ENCODE data around the gene CXCR2. TPM values are rescaled to one million over a fixed set of nuclear protein-coding genes. Genes with fewer than 3 reads are reported as not detected.
"Not testable (repeated sequence)": the region's sequence is repeated elsewhere in the genome, so short reads cannot be mapped to it uniquely, and the experiment has no call there.

CXCR2 gene
- 2.2 TPM for total RNA-seq
- long read RNA-seq, partial matches to known transcripts, result 0 of 1 reads
- long read RNA-seq, other reads (novel, unspliced or antisense), result 0 of 1 reads

DNA sequence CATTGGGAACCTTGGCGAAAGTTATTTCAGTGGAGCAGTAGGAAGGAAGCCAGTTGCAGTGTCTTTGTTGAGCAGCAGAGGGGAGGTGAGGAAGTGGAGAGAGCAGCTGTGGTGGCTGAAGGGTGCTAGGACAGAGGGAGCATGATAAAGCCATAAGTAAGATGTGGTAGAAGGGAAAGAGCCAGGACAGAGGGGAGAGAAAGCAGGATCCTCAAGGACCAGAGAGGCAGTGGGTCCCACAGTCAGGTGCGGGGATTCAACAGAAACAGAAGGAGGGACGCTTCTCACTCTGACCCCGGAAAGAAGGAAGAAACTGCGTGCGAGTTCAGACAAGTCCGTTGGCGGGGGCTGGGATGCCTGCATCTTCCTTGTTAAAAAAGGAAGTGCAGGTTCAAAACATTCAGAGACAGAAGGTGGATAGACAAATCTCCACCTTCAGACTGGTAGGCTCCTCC is at the start of gene CXCR2:
Gene CXCR2, plus strand, starts transcription at position 403 of the 455 bp plus-strand sequence. CDS start 8,774 bp downstream, outside the sequence.
- intact Hi-C loops (cut with DNase I), result no loop called here
- DNase-seq (ENCODE audit: low spot score), result no peak

DNA sequence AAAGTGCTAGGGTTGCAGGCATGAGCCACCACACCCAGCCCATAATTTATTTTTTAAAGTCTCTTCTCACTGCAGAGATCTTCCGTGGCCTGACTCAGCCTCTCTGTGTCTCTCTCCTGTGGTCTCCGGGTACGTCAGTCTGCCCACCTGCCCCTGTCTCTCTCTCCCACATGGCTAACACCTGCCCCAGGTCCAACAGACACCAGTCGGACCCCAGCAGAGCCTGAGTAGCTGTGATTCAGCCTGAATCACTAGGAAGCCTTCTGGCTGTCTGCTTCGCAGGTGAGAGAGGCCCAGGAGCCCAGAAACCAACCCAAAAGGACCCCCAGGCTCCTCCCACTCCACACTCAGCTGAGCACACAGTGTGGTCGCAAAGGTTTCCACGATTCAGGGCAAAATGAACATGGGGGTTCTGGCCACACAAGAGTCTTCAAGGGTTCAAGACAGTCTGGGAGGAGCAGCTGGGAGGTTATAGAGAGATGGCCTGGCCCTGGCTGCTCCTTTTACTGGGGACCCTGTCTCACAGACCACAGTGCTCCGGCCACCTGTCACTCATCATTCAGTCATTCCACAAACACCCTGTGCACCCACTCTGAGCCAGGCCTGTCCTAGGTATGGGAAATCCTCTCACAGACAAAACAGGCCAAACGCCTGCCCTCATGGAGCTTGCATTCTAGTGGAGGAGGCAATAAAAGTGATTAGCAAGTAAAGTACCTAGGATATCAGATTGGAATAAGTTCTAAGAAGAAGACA is 48.2 kb upstream of the CXCR2 start:
- intact Hi-C loops (cut with DNase I), result no loop called here
- DNase-seq (ENCODE audit: low spot score), result no peak

DNA sequence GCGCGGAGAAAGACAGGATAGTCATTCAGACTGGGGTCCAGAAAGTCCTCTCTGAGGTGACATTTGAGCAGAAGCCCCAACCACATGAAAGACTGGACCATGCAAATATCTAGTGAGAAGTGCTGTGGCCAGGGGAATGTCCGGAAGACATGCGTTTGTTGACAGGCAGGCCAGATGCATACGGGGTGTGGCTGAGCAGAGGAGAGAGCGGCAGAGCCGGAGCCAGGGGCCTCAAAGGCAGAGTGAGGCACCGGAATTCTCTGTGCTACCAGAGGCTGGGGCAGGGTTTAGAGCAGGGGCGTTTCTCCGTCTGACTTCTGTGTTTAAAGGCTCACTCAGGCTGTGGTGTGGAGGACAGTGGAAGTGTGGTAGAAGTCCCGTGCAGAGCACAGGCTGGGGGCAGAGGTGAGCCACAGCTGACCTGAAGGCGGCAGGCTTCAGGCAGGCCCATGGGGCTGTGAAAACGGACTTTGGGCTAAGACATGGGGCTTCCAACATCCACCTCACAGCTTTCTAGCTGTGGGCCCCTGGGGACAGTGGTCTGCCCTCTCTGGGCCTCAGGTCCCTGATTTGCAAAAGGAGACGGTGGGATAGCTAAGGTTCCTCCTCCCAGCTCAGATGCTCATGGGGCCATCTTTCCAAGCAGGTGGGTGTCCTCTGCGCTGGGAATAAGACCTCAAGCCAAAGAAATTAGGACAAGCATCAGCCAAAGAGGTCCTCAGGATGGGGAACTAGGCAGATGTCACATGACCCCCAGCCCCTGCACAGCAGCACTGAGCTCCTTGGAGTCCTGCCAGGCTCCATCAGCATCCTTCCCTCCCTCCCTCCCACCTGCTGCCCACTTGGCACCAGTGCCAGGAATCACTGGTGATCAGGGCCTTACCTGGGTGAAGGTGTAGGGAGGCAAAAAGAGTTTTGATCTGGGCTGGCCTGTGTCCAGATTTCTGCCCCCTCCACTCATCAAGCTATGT is 45.6 kb upstream of the CXCR2 start:
- intact Hi-C loops (cut with DNase I), result no loop called here
- no peak for DNase-seq (ENCODE audit: low spot score)

DNA sequence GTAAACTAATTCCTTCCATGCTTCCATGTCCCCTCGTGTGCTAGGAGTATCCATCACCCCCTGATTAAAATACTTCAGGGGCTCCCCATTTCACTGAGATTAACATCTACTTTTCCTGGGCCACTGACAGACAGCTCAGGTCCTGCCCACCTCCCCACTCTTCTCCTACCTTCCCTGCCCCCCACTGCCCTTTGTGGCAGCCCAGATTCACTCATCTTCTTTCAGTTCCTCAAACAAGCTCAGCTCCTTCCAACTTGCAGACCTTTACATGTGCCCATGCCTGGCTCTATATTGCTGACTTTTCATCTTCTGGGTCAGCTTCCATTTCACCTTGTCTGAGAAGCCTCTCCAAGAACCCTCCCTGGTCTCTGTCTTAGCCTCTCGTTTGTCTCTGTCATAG is 44.8 kb upstream of the CXCR2 start:
- no peak for DNase-seq (ENCODE audit: low spot score)
- intact Hi-C loops (cut with DNase I), result no loop called here

DNA sequence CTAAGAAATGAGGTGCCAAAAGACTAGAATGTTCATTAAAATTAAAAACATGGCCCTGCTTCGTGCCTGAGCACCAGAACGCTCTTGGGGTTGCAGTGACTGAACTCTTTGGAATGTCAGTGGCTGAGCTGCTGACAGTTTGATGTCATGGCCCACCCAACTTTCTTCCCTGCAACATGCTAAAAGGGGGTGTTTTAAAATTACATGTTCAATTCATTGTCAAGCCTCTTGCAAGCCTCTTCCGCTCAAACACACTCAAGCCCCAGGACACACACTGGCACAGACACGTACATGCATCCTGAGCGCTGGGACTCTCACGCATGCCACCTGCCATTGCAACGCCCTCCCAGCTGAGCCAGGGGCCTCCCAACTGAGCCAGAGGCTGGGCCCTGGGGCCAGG is 44.1 kb upstream of the CXCR2 start:
- DNase-seq (ENCODE audit: low spot score), result no peak
- intact Hi-C loops (cut with DNase I), result no loop called here

DNA sequence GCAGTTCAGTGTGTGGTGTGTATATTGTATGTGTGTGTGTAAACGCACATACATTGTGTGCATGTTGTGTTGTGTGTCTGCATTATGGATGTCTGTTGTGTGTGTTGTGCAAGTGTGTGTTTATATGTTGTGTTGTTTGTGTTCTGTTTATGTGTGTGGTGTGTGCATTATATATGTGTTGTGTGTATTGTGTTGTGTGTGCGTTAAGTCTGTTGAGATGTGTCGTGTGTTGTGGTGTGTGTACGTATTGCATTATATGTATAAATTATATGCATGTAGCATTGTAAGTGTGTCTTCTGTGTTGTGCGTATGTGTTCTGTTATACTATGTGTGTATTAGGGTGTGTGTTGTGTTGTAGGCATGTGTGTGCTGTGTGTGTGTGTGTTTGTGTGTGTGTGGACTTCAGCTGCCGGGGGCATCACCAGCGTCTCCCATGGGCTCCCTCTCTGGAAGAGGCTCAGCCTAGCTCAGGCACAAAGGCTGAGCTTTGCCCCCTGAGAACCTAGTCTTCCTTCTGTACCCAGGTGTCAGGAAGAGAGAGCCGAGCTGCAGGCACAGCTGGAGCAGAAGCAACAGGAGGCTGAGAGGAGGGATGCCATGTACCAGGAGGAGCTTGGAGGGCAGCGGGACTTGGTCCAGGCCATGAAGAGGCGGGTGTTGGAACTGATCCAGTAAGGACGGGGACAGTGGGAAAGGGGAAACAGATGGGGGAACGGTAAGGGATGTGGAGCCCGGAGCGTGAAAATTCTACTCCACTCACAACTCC is 43.1 kb upstream of the CXCR2 start:
- intact Hi-C loops (cut with DNase I), result no loop called here
- DNase-seq (ENCODE audit: low spot score), result no peak

DNA sequence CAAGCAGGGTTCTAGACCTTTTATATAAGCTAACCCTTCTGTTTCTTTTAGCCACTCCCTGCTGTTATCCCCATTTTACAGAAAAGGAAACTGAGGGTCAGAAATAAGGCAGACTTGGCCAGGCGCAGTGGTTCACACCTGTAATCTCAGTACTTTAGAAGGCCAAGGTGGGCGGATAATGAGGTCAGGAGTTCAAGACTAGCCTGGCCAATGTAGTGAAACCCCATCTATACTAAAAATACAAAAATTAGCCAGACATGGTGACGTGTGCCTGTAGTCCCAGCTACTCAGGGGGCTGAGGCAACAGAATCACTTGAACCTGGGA is 42.5 kb upstream of the CXCR2 start:
- DNase-seq (ENCODE audit: low spot score), result no peak
- intact Hi-C loops (cut with DNase I), result no loop called here

DNA sequence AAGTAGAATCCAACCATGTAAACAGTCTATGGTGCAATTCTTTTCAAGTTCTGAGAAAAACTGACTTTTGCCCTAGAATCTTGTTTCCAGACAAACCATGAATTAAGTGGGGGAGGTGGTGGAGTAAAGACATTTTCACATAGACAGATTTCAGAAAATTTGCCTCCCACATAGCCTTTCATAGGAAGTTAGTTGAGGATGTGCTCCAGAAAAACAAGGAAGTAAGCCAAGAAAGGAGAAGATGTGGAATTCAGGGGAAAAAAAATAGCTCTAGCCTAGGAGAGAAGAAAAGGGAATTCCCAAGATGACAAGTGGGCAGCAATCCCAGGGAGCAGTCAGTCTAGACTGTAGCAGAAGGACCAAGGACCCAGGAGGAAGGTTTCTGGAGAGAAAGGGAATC is 39.4 kb upstream of the CXCR2 start:
- intact Hi-C loops (cut with DNase I), result no loop called here
- DNase-seq (ENCODE audit: low spot score), result no peak

DNA sequence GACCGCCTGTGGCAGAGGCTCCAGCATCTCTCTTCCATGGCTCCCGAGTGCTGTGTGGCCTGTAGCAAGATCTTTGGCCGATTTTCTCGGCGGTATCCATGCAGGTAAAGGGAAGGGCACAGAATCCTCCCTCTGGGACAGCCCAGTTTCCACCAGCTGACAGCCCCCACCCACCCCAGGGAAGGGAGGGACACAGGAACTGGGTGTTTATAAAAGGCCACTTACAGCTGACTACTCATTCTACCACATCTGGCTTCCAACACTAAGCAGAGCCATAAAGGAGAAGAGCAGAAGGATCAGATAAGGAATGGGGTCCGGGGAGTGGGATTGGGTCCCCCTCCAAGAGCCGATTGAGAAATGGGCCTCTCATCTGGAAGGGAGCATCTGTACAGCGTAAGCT is 36.6 kb upstream of the CXCR2 start:
- no peak for DNase-seq (ENCODE audit: low spot score)
- intact Hi-C loops (cut with DNase I), result no loop called here

DNA sequence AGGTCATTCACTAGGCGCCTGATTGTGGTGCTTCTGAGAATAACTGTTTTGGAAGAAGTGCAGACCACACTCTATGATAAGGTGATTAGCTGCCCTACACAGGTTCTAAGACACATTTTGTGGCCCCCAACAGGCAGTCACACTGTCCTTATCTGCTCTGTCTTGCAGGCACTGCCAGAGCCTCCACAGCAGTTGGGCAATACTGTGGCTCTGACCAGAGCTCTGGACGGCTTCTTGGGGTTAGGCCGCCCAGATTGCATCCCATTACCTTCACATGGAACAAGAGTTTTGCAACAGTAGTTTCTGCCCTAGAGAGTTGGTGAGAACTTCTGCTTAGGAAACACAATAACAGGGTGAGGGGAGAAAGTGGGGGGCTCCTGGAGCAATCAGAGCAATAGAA is 34.1 kb upstream of the CXCR2 start:
- DNase-seq (ENCODE audit: low spot score), result no peak
- intact Hi-C loops (cut with DNase I), result no loop called here

DNA sequence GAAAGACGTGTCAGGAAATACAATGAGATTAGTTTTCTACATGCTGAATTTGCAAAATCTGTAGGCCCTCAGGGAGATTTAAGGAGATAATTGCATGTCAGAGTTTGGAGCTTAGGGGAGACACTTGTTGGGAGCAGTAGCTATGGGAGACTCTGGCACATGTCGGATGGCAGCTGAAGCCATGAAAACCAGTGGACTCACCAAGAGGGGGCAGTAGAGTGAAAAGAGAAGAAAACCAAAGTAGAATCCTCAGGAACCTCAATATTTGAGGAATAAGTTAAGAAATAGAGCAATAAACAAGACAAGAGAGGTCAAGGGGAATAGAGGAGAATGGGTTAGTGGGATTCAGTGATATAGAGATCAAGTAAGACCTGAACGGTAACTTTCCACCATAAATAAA is 31.9 kb upstream of the CXCR2 start:
- intact Hi-C loops (cut with DNase I), result no loop called here

DNA sequence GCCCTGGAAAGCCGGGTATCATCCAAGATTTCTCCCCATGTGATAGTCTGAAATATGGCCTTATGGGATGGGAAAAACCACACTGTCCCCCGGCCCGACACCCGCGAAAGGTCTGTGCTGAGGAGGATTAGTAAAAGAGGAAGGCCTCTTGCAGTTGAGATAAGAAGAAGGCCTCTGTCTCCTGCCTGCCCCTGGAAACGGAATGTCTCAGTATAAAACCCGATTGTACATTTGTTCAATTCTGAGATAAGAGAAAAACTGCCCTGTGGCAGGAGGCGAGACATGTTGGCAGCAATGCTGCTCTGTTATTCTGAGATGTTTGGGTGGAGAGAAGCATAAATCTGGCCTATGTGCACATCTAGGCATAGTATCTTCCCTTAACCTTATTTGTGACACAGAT is 30.0 kb upstream of the CXCR2 start:
- DNase-seq (ENCODE audit: low spot score), result no peak

More for the DNA sequence above, 31.9 kb upstream of the CXCR2 start:
- no peak for DNase-seq (ENCODE audit: low spot score)

DNA sequence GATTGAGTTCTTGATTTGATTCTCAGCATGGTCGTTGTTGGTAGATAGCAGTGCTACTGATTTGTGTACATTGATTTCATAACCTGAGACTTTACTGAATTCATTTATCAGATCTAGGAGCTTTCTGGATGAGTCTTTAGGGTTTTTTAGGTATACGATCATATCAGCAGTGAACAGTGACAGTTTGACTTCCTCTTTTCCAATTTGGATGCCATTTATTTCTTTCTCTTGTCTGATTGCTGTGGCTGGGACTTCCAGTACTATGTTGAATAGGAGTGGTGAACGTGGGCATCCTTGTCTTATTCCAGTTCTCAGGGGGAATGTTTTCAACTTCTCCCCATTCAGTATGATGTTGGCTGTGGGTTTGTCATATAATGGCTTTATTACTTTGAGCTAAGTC is 27.9 kb upstream of the CXCR2 start:
- DNase-seq (ENCODE audit: low spot score), result no peak

More for the DNA sequence above, 30.0 kb upstream of the CXCR2 start:
- intact Hi-C loops (cut with DNase I), result no loop called here

DNA sequence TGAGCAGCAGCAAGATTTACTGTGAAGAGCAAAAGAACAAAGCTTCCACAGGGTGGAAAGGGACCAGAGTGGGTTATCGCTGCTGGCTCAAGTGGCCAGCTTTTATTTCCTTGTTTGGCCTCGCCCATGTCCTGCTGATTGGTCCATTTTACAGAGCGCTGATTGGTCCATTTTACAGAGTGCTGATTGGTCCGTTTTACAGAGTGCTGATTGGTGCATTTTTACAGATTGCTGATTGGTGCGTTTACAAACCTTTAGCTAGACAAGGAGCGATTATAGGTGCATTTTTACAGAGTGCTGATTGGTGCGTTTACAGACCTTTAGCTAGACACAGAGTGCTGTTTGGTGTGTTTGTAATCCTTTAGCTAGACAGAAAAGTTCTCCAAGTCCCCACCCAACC is 17.0 kb upstream of the CXCR2 start:
- intact Hi-C loops (cut with DNase I); DNase-seq (ENCODE audit: low spot score): not testable (repeated sequence)

More for the DNA sequence above, 27.9 kb upstream of the CXCR2 start:
- intact Hi-C loops (cut with DNase I), result no loop called here

DNA sequence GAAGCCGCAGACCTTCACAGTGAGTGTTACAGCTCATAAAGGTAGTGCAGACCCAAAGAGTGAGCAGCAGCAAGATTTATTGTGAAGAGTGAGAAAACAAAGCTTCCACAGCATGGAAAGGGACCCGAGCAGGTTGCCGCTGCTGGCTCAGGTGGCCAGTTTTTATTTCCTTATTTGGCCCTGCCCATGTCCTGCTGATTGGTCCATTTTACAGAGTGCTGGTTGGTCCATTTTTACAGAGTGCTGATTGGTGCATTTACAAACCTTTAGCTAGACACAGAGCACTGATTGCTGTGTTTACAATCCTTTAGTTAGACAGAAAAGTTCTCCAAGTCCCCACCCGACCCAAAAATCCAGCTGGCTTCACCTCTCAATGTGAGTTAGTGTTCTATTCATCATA is 4.0 kb upstream of the CXCR2 start:
- intact Hi-C loops (cut with DNase I); DNase-seq (ENCODE audit: low spot score): not testable (repeated sequence)

DNA sequence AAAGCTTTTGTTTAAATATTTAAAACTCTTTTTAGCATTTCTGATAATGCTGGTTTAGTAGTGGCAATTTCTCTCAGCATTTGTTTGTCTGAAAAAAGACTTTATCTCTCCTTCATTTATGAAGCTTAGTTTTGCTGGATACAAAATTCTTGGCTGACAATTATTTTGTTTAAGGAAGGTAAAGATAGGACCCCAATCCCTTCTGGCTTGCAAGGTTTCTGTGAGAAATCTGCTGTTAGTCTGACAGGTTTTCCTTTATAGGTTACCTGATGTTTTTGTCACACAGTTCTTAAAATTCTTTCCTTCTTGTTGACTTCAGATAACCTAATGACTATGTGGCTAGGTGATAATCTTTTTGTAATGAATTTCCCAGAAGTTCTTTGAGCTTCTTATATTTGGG is 3.5 kb upstream of the CXCR2 start:
- DNase-seq (ENCODE audit: low spot score); intact Hi-C loops (cut with DNase I): not testable (repeated sequence)

DNA sequence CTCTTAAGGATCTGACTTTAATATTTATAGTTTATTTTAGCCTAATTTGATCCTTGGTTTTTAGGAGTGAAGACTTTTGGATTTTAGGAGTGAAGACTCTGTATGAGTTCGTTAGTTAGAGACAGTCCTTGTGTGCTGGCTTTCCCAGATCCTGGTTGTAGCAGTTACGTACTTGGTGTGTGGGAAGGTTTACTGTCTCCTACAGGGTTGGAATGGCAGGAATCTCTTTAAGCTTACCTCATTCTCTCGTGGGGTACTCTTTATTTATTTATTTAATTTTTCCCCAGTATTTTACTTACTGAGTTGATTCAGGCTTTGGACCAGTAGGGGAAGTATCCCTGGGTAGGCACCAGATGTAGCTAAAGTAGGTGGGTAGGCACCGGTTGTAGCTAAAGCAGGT is 1.8 kb upstream of the CXCR2 start:
- DNase-seq (ENCODE audit: low spot score), result no peak
- intact Hi-C loops (cut with DNase I), result no loop called here

DNA sequence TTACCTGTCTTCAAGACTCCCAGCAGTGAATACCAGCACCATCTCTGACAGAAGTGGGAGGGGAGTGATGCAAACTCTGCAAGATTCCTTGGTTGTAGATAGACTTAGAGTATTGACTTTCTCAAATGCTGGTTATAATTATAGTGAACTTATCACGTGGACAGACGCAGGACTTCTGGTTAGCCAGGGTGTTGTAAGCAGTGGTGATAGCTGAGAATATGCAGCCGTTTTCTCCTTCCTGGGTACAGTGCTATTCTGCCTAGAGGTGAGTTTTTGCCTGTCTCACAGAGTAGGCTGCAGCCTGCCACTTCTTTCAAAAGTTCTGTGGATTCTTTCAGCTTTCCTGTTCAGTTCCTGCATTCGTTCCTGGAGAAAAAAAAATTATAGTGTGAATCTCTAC is 733 bp upstream of the CXCR2 start:
- intact Hi-C loops (cut with DNase I), result no loop called here
- no peak for DNase-seq (ENCODE audit: low spot score)

DNA sequence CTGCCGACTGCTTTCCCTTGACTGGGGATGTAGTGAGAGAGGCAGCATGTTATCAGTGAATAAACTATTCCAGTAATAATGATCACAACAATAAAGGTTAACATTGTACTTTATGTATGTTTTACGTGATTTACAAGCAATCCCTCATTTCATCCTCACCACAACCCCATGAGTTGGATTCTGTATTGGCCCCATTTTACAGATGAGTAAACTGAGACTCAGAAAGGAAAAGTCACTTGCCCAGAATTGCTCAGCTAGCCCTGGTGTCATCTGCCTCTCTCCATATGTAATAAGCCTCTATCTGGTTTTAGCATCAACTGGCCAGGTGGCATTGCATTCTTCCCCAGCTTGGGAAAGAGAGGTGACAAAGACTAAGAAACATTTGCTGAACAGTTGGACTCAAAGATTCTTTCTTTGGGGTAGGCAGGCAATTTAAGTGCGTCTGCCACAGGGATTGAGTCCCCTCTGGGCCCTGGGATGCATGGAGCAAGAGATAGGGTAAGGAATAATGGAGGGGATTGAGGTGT is 2.2 kb downstream of the CXCR2 start:
- intact Hi-C loops (cut with DNase I), result no loop called here
- no peak for DNase-seq (ENCODE audit: low spot score)

Data from cardiac septum (tissue), 1 donor.